GM19351 (cell line): ENCODE measurements around the gene MXRA8.
"Not testable (repeated sequence)": the region's sequence is repeated elsewhere in the genome, so short reads cannot be mapped to it uniquely, and the experiment has no call there.

Source experiments
- ATAC-seq: cut with Tn5 transposase; IDR thresholded peaks from one replicate; pipeline ENCODE4 v1.9.1; 2021; ENCODE audit warnings: mild to moderate bottlenecking, moderate library complexity; ENCODE audit not compliant: unreplicated experiment

Gene MXRA8

GRCh38 chr1:1358433-1359271, at the start of gene MXRA8:
Gene MXRA8, minus strand, starts transcription at chr1:1358555. Its CDS starts 51 bp downstream, at chr1:1358504.
- ATAC-seq, result no peak

- ATAC-seq, result peak; percentile 33
Measured at GRCh38 chr1:1407636-1408318, 49.4 kb upstream of the MXRA8 start.

- ATAC-seq, result peak; percentile 89
Measured at GRCh38 chr1:1406821-1407635, 48.7 kb upstream of the MXRA8 start, which contains the start of gene MRPL20. Gene MRPL20, minus strand, starts transcription at chr1:1407293. Its CDS starts 76 bp downstream, at chr1:1407217.

- no peak for ATAC-seq
Measured at GRCh38 chr1:1406101-1406820, 47.9 kb upstream of the MXRA8 start.

- ATAC-seq, result no peak
Measured at GRCh38 chr1:1403653-1404052, 45.3 kb upstream of the MXRA8 start.

GRCh38 chr1:1402901-1403392, 44.6 kb upstream of the MXRA8 start:
- not testable (repeated sequence) for ATAC-seq

- no peak for ATAC-seq
Measured at GRCh38 chr1:1402072-1402900, 43.9 kb upstream of the MXRA8 start.

GRCh38 chr1:1401457-1402010, 43.2 kb upstream of the MXRA8 start:
- ATAC-seq, result no peak

GRCh38 chr1:1400576-1401456, 42.5 kb upstream of the MXRA8 start:
- no peak for ATAC-seq

GRCh38 chr1:1399872-1400575, 41.7 kb upstream of the MXRA8 start:
- ATAC-seq, result no peak

GRCh38 chr1:1399187-1399871, 41.0 kb upstream of the MXRA8 start, which contains the start of gene CCNL2:
Gene CCNL2, minus strand, starts transcription at chr1:1399335. Its CDS starts 29 bp downstream, at chr1:1399306.
- ATAC-seq, result peak; percentile 94

- ATAC-seq, result no peak
Measured at GRCh38 chr1:1398677-1399186, 40.4 kb upstream of the MXRA8 start.

GRCh38 chr1:1397839-1398523, 39.6 kb upstream of the MXRA8 start:
- ATAC-seq, result no peak

GRCh38 chr1:1395166-1395565, 36.8 kb upstream of the MXRA8 start:
- no peak for ATAC-seq

- no peak for ATAC-seq
Measured at GRCh38 chr1:1394116-1394515, 35.8 kb upstream of the MXRA8 start.

- no peak for ATAC-seq
Measured at GRCh38 chr1:1393428-1393827, 35.1 kb upstream of the MXRA8 start.
